OCI-M1 (cell line): Measurements from ENCODE around the gene DAB2.
A peak's percentile ranks its signal among the peaks of the same experiment; 100 is the strongest.

Experiments
- DNase-seq: peaks from one replicate; lab custom pipeline; 2025; lab: John Stamatoyannopoulos, UW

Gene DAB2

DNA sequence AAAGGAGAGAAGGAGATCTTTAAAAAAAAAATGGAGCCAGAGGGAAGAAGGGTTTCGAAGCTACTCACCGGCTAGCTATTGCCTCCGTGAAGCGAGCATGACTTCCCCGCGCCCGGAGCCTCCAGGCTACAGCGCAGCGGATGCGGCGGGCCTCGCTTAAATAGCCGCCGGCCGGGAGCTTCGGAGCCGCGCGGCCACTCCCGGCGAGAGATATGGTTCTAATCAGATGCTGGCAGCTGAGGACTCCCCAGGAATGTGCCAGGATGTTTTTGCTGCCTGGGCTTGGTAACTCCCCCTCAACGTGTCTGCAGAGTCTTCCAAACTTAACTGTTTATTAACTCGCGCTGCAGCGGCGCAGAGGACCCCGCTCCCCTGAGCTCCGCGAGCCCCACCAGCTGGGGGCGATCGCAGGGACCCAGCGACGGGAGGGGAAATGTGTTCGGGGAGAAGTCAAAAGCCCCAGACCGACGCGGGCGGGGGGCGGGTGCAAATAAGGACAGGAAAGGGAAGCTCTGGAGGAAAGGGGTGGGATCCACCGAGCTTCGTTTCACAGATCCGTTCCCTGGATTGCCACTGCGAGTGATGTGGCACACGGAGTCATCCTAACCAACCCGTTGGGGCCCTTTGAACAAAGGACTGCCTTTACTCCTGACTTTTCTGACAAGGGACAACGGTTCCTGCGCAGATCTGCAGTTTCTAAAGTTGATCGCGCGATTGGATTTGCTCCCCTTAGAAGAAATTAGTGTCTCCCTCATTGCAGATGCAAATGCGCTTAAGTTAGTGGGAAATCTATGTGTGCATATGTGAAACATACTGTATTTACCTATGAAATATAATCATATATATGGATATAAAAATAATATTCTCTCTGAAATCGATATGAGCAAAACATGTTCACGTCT lies at the start of gene DAB2:
DAB2 (minus strand) TSS at position 245 of the 902 bp plus-strand sequence. CDS start 30,660 bp downstream, outside the sequence.
- peak; percentile 89 for DNase-seq

DNA sequence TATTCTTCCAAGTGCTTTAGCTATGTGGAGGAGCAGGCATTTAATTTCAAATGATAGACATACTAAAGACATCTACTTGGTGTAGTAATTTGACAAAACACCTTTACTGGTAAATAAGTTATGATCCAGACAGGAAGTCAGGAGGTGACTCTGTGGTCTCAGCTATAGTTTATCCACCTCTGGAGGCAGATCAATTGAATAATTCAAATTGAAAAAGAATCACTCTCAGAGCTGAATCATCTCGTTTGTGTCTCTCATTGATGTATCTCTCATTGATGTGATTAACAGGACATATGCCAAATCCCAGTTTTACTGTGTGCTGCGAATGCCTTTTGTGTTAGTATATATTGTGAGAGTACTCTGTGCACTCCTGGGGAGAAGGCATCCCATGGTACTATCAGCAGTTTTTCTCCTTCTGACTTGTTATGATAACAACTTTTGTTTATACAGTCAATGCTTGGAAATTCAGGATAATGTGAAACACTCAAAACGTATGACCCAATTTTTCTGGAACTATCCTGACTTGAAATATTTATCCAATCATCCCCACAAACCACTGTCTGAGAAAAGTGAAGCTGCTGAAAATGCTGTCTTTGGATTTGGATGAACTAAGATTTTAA lies 48.5 kb upstream of the DAB2 start:
- no peak for DNase-seq

DNA sequence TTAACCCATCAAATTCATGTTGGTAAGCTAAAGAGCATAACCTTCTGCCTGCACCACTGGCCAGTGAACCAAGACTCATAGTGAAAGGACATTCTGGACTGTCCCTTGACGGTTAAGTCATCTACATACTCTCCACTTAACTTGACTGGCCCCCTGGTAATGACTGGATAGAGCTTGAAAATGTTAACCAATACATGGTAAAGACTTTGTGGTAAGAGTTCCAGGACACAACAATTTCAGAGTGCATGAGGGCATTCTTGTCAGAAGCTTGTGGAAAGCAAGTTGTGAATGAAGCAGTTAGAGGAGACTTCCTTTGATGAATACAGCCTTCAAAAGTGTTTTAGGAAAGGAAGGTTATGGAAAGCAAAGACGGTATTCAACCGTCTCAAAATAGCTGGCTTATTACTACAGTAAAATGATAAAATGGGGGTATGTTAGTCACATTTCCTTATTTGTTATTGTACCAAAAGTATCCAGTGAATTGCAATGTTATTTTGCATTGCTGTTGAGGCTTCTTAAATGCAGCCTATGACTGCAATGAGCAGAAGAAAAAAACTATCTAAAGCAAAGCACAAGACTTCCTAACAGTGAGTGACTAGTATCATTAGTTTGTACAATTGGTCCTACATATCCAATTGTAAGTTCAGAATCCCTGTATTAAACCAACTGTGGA lies 47.2 kb upstream of the DAB2 start:
- no peak for DNase-seq

DNA sequence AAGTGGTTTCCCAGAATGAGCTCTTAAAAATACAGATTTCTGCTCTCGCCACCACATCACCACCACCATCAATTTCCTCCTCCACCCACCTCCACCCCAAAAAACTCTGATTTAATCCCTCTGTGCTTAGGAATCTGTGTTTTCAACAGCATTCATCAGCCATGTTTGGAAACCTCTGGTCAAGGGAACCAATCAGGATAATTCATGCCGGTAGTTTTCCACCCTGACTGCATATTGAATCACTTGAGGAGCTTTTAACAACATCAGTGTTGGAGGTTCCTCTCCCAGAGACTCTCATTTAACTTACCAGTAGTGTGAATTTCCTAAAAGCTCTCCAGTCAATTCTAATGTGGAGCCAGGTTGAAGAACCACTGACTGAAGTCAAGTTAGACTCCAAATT lies 46.0 kb upstream of the DAB2 start:
- no peak for DNase-seq

DNA sequence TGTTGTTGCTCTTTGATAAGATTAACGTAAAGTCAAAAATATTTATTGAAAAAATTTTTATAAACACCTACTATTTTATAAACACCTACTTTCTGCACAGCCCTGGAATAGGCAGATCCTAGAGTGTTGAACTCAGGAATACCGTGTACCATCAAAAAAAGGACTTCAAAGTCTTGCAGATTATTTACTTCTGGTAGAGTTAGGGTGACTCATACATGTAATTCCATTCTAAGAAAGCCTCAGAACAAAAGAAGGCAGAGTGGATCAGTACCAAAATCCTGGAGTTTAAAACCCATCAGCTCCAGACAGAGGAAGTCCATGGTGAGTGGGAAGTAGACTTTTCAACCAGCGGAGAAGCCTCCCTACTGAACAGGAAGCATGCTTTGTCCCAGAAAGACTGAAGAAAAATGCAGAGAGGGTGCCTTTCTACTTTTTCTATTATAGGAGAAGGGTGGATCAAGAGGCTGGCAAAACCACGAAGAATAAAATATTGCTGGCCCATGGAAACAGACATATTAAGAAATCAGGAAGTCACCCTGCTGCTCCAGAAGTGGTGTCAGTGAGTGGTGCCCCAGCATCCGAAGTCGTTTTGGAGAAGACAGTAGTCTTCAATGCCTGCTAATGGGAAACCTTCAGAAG lies 45.1 kb upstream of the DAB2 start:
- DNase-seq = no peak

DNA sequence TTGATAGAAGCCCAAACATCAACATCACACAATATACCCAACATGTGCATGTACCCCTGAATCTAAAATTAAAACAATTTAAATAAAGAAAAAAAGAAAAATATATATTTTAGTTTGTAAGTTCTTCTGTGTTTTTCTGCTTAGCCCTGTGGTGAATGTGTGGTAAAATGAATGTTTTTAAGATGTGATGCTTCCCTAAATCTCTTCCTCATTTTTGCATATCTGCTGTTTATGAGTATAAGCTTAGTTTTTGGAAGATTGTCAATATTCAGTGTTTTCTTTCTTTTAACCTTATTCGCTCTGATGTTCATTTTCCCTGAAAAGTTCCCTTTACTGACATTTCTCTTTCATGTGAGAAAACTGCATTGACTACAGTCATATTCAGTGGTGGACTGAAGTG lies 44.4 kb upstream of the DAB2 start:
- peak; percentile 12 for DNase-seq

DNA sequence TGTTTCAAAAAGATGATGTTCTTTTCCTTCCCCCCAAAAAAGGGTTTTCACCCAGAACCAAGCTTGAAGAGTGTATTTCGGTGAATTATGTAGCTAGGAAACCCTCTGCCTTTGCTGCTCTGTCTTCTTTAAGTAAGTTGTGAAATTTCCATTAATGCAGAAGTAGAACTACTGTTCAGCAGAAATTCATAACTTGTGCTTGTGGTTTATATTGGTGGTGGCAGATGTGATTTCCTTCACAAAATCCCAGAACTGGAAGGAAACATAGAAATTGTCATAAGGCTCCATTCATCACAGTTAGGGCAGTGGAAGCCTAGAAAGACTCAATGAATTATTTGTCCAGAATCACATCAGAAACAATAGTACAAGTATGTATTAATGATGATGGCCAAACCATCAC lies 42.1 kb upstream of the DAB2 start:
- no peak for DNase-seq

DNA sequence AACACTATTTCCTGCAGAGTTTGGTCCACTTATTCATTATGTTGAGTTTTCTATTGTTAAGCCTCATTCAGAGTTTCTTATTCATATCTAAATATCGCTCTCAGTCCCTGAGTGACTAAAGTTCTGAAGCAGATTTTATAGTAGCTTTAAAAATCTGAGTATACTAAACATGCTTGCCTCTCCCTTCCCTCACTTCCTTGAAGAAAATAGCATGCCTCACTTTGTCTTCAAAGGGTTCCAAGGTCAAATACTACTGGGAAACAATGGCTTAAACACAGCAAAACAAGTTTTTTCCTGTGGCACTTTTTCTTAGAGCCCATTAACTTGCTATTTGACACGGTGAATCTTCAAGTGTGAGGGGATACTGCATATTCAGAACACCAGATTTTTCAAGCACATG lies 41.1 kb upstream of the DAB2 start:
- DNase-seq = no peak

DNA sequence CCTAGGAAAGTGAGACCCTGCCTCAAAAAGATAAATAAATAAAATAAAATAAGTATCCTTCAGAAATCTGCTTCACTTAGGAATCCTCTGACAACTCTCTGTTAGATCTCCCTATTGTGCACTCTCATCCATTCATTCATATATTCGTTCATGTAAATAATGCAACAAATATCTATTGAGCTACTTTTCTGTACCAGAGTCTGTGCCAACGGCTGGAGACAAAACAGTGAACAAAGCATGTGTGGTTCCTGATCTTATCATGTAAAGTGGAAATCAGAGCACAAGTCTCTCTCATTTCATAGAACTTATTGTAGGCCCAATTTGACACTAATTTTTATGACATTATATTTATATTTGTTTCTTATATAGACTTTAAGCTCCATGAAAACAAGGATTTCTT lies 40.3 kb upstream of the DAB2 start:
- no peak for DNase-seq

DNA sequence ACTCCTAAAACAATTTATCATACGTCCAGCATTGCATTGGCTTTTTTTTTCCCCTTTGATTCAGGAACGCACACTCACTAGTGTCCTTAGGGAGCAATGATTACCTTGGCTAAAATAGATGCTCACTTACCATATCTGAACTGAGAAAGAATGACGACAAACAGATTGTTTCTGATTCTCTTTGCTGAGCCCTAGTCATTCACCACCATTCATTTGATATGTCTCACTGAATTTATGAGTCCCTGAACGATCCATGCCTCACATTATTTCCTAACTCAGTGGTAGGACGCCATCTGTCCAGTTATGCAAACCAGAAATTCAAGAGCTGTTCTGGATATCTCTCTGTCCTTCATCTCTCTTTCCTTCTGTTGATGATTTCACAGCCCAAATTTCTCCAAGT lies 39.3 kb upstream of the DAB2 start:
- no peak for DNase-seq

DNA sequence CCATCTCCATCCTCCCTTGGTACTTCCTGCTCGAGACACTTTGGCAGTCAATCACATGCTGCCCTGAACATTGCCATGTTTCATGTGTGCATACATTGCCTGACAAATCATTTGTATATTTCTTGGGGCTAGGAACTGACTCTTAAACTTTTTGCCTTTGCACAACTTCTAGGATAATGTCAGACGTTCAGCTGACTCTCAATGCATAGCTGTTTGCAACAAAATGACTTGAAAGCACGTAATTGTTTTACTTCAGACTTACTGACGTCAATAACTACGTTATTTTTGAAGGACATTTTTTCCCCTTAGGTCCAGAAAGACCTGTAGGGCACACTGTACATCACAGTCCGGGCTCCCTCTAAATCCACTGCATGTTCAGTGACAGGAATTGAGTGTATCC lies 37.4 kb upstream of the DAB2 start:
- no peak for DNase-seq

DNA sequence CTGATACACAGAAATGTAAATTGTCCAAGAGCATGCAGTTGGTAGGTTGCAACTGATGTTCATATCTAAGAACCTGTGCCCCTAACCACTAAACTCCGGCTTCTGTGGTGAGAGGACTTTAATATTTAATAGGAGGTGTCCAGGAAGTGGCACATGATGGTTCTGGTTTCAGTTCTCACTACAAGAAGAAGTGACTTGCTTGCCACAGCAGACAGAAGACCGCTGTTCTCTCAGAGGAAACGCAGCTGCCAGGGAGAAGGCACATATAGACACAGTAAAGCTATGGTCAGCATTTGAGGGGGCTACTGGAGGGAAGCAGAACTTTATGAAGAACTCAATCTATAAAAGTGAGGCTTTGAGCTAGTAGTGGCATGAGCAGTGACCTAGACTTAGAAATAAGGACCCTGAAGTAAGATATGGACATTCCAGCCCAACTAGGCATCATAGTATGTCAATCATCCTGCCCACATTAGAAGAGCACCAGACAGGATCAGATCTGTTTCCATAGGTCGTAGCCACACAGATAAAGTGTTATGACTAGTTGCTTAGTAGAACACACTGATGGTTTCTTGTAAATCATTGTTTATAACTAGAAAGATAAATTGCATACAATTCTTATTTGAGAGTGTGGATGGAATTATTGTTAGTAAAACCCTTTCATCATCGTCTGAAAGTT lies 36.4 kb upstream of the DAB2 start:
- DNase-seq = no peak

DNA sequence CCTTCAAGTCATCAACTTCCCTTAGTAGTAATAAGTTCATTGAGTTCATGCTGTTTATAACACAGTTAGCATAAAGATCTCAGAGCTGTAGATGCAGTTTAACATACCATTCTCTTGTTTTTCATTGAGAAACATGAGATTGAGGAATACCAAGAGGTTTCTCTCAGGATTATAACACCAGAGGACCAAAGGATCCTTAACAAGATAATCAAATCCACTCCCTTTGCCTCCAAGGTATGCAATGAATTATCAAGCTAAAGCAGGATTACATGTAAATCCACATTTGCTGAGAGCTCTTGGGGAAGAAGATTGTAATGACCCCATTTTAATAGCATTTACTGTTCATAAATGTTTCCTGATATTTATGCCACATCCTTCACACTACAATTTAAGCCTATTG lies 35.1 kb upstream of the DAB2 start:
- no peak for DNase-seq

DNA sequence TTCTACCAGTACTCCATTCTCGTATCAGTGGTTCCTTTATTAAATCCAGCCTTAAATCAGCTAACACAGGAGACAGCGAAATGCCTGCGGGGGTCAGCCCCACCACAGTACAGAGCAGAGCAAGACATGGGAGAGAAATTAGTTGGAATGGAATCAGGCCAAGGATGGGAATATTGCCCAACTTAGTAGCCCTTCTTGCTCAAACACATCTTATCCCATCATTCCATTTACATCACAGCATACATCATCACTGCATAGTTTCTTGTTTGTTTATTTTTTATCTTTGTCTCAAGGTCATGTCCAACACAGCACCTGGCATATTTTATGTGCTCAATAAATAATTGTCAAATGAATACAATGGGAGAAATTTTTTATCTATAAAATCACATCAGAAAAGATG lies 34.3 kb upstream of the DAB2 start:
- no peak for DNase-seq

DNA sequence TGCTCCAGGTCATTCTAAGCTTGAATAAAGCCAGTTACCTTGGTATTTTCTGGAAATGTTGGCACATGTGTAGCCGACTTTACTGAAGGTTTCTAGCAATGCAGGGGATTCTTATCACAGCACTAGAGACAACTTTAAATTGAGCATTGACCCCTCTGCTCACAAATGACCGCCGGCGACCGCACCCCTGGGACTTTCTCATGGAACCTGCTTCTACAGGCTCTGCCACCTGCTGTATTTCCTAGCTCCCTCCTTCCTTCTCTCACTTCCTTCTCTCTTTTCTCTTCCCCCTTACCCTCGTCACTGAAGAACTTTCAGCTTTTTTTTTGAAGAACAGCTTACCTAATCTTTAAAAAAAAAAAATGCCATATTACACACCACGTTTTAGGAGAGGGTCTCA lies 30.9 kb upstream of the DAB2 start:
- no peak for DNase-seq

DNA sequence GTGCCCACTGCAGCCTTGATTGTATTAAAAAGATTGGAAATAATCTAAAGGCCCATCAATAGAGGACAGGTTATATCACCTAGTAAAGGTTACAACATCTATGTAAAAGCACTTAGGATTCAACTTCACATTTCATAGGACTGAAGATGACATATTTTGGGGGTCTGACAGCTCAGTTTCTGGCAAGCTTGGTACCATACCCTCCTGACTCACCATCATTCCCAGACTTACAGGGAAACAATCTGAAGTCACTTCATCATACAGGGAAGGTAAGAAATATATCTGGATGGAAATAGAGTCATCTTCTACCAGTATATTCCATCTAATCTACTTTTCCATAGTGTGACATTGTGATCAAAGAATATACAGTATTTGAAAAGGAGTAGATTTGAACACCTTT lies 28.8 kb upstream of the DAB2 start:
- DNase-seq = no peak

DNA sequence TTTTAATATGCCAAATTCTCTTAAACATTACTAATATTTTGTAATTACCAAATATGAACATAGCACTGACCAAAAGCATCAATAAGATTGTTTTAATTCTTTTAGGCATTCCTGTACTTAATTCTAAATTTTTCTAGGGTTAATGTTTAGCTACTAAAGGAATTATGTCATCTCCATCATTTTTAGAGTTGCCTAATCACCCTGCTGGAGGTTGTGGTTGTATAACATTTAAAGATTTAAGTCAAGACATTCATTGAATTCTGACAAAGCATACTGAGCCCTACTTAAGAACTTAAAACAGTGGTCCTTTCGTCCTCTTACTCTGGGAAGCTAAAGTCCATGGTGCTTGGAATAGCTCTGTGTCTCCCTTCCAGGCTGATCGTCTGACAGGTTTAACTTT lies 28.1 kb upstream of the DAB2 start:
- DNase-seq = no peak

DNA sequence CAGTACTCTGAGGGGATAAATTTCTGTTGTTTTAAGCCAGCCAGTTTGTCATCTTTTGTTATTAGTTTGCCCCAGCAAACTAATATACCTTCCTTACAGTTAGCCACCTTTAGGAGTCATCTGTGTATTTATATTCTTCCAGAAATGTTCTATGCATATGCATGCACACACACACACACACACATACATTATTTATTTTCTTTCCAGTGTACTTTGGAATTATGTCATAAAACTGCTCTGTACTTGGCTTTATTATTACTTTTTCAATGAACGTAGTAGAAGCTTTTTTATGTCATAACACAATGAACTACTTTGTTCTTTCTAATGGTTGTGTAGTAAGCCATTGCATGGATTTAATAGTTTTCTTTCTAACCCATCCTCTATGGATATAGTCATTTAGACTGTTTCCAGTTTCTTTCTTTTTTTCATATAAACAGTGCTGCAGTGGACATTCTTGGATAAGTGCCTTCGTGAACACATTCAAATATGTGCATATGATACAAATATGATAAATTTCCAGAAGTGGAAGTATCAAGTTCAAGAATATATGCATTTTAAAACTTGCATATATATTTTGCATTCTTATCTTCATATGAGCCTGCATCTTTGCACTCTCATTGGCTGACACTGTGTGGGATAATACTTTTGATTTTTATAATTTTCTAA lies 26.6 kb upstream of the DAB2 start:
- DNase-seq = no peak

DNA sequence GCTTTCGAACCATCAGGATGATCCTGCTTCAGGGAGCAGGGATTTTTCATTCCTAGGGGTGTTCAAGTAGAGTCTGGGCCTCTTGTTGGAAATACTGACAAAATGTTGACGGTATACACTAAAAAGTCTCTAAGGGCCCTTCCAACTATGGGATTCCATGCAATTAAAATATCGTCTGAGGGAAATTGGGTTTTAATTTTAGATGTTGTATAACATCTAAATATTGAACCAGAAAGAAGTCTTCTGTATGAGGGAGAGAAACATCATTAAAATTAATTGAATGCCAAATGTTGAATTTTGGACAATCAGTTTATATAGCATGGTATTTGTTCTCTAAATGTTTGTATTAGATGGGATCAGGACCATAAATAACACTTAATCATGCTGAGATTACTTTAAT lies 25.7 kb upstream of the DAB2 start:
- DNase-seq = no peak

DNA sequence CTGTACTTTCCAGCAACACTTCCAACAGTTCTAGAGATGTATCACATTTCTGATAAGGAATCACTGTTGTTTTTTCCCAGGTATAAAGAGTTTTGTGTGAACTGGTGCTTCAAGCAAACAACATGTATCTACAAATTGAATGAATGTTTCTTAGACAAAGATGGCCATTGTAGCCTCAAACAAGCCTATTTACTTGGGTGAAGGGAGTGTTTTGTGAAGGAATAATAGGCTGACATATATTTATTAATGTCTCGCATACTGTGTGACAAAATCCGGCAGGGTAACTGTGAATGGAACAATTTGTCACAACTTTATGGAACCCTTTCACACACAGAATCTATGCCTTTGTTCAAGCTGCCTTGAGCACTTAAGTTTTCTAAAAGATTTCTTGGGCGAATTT lies 24.8 kb upstream of the DAB2 start:
- DNase-seq = no peak

DNA sequence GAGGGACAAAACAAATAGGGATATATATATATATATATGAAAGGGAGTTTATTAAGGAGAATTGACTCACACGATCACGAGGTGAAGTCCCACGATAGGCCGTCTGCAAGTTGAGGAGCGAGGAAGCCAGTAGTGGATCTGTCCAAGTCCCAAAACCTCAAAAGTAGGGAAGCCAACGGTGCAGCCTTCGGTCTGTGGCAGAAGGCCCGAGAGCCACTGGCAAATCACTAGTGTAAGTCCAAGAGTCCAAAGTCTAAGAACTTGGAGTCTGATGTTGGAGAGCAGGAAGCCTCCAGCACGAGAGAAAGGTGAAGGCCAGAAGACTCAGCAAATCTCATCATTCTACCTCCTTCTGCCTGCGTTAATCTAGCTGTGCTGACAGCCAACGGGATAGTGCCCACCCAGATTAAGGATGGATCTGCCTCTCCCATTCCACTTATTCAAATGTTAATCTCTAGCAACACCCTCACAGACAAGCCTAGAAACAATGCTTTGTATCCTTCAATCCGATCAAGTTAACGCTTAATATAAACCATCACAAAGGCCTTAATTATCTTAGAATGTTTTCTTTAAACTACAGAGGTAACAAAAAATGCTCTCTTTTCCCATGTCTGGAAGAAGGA lies 23.8 kb upstream of the DAB2 start:
- DNase-seq = no peak
